A673 (cell line): ENCODE data around the gene ORC1. TPM values are rescaled to one million over a fixed set of nuclear protein-coding genes. Genes with fewer than 3 reads are reported as not detected.
A peak's percentile ranks its signal among the peaks of the same experiment; 100 is the strongest.

Experiments
- BruUV-seq: library from RNA; stranded (reverse); fragments of 400-500 nt; replicated peaks from 2 replicates; lab custom pipeline; 2021; lab: Mats Ljungman, UMichigan
- CTCF ChIA-PET: fragments of 300-600 bp; sonication (Branson Sonifier 250); formaldehyde crosslinking; loops from one replicate; lab custom pipeline; 2022; ENCODE audit warnings: antibody characterized with exemption; lab: Charles Lee
- POLR2A ChIA-PET: fragments of 300-600 bp; sonication (Branson Sonifier 250); formaldehyde crosslinking; loops from one replicate; lab custom pipeline; 2022; ENCODE audit warnings: antibody characterized with exemption; ENCODE audit not compliant: low non-redundant PET; lab: Charles Lee
- DNase-seq: peaks from one replicate; pipeline ENCODE4 v3.0.0-alpha.2; 2015; ENCODE audit warnings: low spot score
- H3K27ac ChIP-seq: fragments of 200-600 bp; sonication (generic); 2 replicates; pipeline ENCODE4 v1.5.1; 2016; ENCODE audit warnings: mixed run types, low read depth, mild to moderate bottlenecking, mixed read lengths, antibody characterized with exemption, low read length; ENCODE audit not compliant: poor library complexity, severe bottlenecking
- H3K27me3 ChIP-seq: fragments of 200-600 bp; sonication (generic); replicated peaks from 2 replicates; pipeline ENCODE4 v1.6.1; 2017; ENCODE audit warnings: mixed run types, low read depth, mild to moderate bottlenecking, mixed read lengths, antibody characterized with exemption, low read length; ENCODE audit not compliant: insufficient read depth, poor library complexity
- H3K36me3 ChIP-seq: fragments of 200-600 bp; sonication (generic); 2 replicates; pipeline ENCODE4 v1.6.1; 2016; ENCODE audit warnings: mixed run types, mild to moderate bottlenecking, mixed read lengths, antibody characterized with exemption, low read length; ENCODE audit not compliant: insufficient read depth, poor library complexity, severe bottlenecking
- H3K4me1 ChIP-seq: fragments of 200-600 bp; sonication (generic); 2 replicates; pipeline ENCODE4 v1.6.1; 2017; ENCODE audit warnings: mixed run types, mild to moderate bottlenecking, mixed read lengths, antibody characterized with exemption, low read length; ENCODE audit not compliant: insufficient read depth, poor library complexity, severe bottlenecking
- H3K4me3 ChIP-seq: fragments of 200-600 bp; sonication (generic); 2 replicates; pipeline ENCODE4 v1.5.1; 2016; ENCODE audit warnings: low read depth, mixed run types, mild to moderate bottlenecking, mixed read lengths, low read length; ENCODE audit not compliant: poor library complexity, severe bottlenecking
- H3K9me3 ChIP-seq: fragments of 200-600 bp; sonication (generic); 2 replicates; pipeline ENCODE4 v1.6.1; 2016; ENCODE audit warnings: mixed run types, low read depth, mild to moderate bottlenecking, mixed read lengths, antibody characterized with exemption, low read length; ENCODE audit not compliant: poor library complexity, severe bottlenecking
- EZH2 ChIP-seq: fragments of 200-600 bp; sonication (generic); IDR thresholded peaks from 2 replicates; pipeline ENCODE4 v1.6.1; 2017; ENCODE audit warnings: borderline replicate concordance, low read depth, mild to moderate bottlenecking, mixed read lengths, antibody characterized with exemption, low read length; ENCODE audit not compliant: poor library complexity, severe bottlenecking
- intact Hi-C: fragments of 100-400 bp; cut with micrococcal nuclease; formaldehyde crosslinking; loops from one replicate; pipeline ENCODE4 v1.10.0; 2022; ENCODE audit not compliant: unreplicated experiment
- total RNA-seq: library from RNA; stranded (reverse); gene quantifications from 2 replicates; pipeline ENCODE4 v1.2.3, GENCODE V29; 2021
- TF ChIP-seq, protein P1 (sequence below): fragments of 300-800, 200-600 bp; sonication (generic); conservative IDR thresholded peaks from 2 replicates; pipeline ENCODE4 v1.5.1; 2017; ENCODE audit warnings: low read depth, mild to moderate bottlenecking, antibody characterized with exemption, low read length, moderate library complexity, mixed read lengths

ORC1 gene
- total RNA-seq, 1 experiment from 2014 or later = 54.0 TPM

DNA sequence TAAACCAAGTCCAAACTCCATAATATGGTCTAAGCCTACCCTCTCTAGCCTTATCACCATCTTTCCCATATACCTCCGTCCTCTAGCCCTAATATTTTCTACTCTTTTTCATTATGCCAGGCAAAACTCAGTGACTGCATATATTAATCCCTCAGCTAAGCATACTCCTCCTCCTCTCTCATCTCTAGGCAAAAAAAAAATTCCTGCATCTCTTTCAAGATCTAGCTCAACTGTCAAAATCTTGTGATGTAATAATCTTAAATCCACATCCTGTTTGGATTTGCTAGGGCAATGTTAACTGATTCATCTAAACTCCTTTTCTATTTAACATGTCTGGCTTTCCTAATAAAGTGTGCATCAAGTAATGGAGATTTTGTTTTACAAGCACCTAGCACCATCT is 20.6 kb upstream of the ORC1 start:
- ChIA-PET POLR2A (no interaction called here), CTCF (no interaction called here)
- intact Hi-C loops = loop anchor here (5.0 kb wide), 1 partner anchor 127 kb away; the partner anchor contains the start of gene TUT4
- peaks cover 45% of the 10 kb centered on the region for H3K36me3 ChIP-seq
- H3K9me3 ChIP-seq = no peaks in the 10 kb centered on the region
- H3K27me3 ChIP-seq = no peaks in the 10 kb centered on the region
- TF ChIP-seq EZH2 = no peak
- TF ChIP-seq, protein P1, sequence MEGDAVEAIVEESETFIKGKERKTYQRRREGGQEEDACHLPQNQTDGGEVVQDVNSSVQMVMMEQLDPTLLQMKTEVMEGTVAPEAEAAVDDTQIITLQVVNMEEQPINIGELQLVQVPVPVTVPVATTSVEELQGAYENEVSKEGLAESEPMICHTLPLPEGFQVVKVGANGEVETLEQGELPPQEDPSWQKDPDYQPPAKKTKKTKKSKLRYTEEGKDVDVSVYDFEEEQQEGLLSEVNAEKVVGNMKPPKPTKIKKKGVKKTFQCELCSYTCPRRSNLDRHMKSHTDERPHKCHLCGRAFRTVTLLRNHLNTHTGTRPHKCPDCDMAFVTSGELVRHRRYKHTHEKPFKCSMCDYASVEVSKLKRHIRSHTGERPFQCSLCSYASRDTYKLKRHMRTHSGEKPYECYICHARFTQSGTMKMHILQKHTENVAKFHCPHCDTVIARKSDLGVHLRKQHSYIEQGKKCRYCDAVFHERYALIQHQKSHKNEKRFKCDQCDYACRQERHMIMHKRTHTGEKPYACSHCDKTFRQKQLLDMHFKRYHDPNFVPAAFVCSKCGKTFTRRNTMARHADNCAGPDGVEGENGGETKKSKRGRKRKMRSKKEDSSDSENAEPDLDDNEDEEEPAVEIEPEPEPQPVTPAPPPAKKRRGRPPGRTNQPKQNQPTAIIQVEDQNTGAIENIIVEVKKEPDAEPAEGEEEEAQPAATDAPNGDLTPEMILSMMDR = no peak
- H3K27ac ChIP-seq = peak overlapping the region; percentile 10
- no peak overlapping the region for H3K4me3 ChIP-seq
- DNase-seq = peak; percentile 15
- peaks cover 29% of the 10 kb centered on the region for H3K4me1 ChIP-seq
- BruUV-seq = no TSS peak

DNA sequence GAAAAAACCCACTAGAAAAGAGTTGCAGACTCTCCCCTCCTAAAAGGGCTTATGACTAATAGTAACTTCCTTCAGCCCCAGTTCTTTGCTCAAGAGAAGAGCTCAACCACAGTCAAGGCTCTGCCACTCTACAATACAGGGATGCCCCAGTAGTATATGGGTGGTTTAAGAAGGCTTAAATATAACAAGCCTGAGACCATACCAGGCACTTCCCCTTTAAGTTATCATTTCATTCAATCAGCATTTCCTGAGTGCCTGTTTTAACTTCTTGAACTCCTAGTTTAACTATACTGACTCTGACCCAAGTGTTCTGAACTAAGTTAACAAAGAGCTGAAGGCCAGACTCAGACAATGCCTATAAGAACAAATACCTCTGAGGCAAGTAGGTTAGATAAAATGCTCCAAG is 20.0 kb upstream of the ORC1 start:
- CTCF ChIA-PET = no interaction called here
- H3K4me3 ChIP-seq = no peak overlapping the region
- H3K4me1 ChIP-seq = peaks cover 29% of the 10 kb centered on the region
- H3K9me3 ChIP-seq = no peaks in the 10 kb centered on the region
- intact Hi-C loops = loop anchor here (5.0 kb wide), 1 partner anchor 128 kb away; the partner anchor contains the start of gene TUT4
- no peak for DNase-seq
- H3K27me3 ChIP-seq = no peaks in the 10 kb centered on the region
- no peak for TF ChIP-seq EZH2
- TF ChIP-seq, protein P1 = no peak
- peaks cover 45% of the 10 kb centered on the region for H3K36me3 ChIP-seq
- POLR2A ChIA-PET = no interaction called here
- BruUV-seq = no TSS peak
- H3K27ac ChIP-seq = peak overlapping the region; percentile 10

DNA sequence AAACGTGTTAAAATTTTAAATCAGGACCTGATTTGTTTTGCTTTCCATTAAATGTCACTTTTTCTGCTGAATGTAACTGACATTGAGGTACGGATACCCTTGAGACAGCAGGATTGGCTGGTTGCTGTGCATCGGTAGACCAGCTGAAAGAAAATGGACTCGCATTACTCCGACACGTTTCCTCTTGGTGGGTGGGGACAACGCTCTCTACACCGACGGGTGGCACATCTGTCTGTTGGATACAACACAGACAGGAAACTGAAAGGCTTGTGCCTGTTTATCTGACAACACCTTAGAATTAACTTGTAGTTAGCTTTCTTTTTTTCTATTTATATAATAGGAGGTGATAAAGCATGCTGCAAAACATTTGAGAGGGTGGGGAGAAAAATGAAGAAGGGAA is 19.5 kb upstream of the ORC1 start:
- POLR2A ChIA-PET = no interaction called here
- Histone ChIP-seq H3K4me3 (no peak overlapping the region), H3K9me3 (no peaks in the 10 kb centered on the region), H3K36me3 (peaks cover 46% of the 10 kb centered on the region), H3K27me3 (no peaks in the 10 kb centered on the region), H3K27ac (peak overlapping the region; percentile 10), H3K4me1 (peaks cover 29% of the 10 kb centered on the region)
- DNase-seq = peak; percentile 45
- no TSS peak for BruUV-seq
- TF ChIP-seq, protein P1 = no peak
- TF ChIP-seq EZH2 = no peak
- intact Hi-C loops = loop anchor here (5.0 kb wide), 1 partner anchor 129 kb away; the partner anchor contains the start of gene TUT4
- CTCF ChIA-PET = no interaction called here
